ENCODE data around the gene KCNQ5.
A peak's percentile ranks its signal among the peaks of the same experiment; 100 is the strongest.

KCNQ5 gene

GRCh38 chr6:72940265-72940664 is 318.4 kb downstream of the KCNQ5 start (continued):
- TF ChIP-seq ZBTB26 (tag by site-specific recombination; optimal IDR thresholded peaks at IDR 0.05) (no peak), PRDM1 (tag by site-specific recombination; IDR thresholded peaks at IDR 0.05) (no peak), BCL11A (tag by site-specific recombination; IDR thresholded peaks at IDR 0.05; ENCODE audit: low read depth) (no peak), ZBTB20 (tag by site-specific recombination; IDR thresholded peaks at IDR 0.05) (no peak), ZBTB7A (tag by site-specific recombination; IDR thresholded peaks at IDR 0.05; ENCODE audit: low read depth) (no peak), ZFP37 (tag by site-specific recombination; IDR thresholded peaks at IDR 0.05) (no peak), ZNF2 (tag by site-specific recombination; IDR thresholded peaks at IDR 0.05) (no peak), ZNF747 (tag by site-specific recombination; IDR thresholded peaks at IDR 0.05) (no peak), ZFP3 (tag by site-specific recombination; IDR thresholded peaks at IDR 0.05; ENCODE audit: low read depth) (no peak), ZNF280D (tag by site-specific recombination; IDR thresholded peaks at IDR 0.05) (no peak), ZNF302 (tag by site-specific recombination; IDR thresholded peaks at IDR 0.05; ENCODE audit: low read depth) (no peak), ZNF580 (tag by site-specific recombination; IDR thresholded peaks at IDR 0.05) (no peak), ZNF239 (tag by site-specific recombination; IDR thresholded peaks at IDR 0.05) (no peak)

GRCh38 chr6:72941263-72941662 is 319.4 kb downstream of the KCNQ5 start:
- CTCF ChIA-PET: no interaction called here
- POLR2A ChIA-PET: no interaction called here
- peak; percentile 92 for TF ChIP-seq ZNF366 (tag by site-specific recombination; conservative IDR thresholded peaks at IDR 0.05)
- no peak for TF ChIP-seq TCF7L2 (IDR thresholded peaks at IDR 0.05; ENCODE audit: borderline replicate concordance, low read depth, low read length)

GRCh38 chr6:72941751-72942150 is 319.9 kb downstream of the KCNQ5 start:
- TF ChIP-seq ZNF354C (tag by site-specific recombination; IDR thresholded peaks at IDR 0.05; ENCODE audit: borderline replicate concordance, low read depth): no peak
- 0 out of 2 replicates have a peak, but pooled peaks have one; percentile 15 for TF ChIP-seq ZNF692 (tag by site-specific recombination; IDR thresholded peaks at IDR 0.05)
- Histone ChIP-seq H3K9me3 (ENCODE audit: control insufficient read depth, insufficient read depth, low read depth, low read length) (no peaks in the 10 kb centered on the region), H3K36me3 (ENCODE audit: control insufficient read depth in 2 of 2, insufficient read depth in 1 of 2, low read length in 2 of 2) (no peaks in the 10 kb centered on the region), H3K4me3 (ENCODE audit: low read depth, low read length) (no peak overlapping the region), H3K4me1 (ENCODE audit: control insufficient read depth, insufficient read depth, low read length) (no peaks in the 10 kb centered on the region), H3K27ac (ENCODE audit: extremely low read depth, low read depth, low read length) (no peak overlapping the region)
- CTCF ChIA-PET: interaction anchor here (1.0 kb wide), 1 partner anchor 188 kb away, joined by 3 read pairs; no protein-coding TSS in a partner anchor
- POLR2A ChIA-PET: no interaction called here

More at GRCh38 chr6:72941263-72941662, 319.4 kb downstream of the KCNQ5 start:
- H3K36me3 ChIP-seq (ENCODE audit: control insufficient read depth in 2 of 2, insufficient read depth in 1 of 2, low read length in 2 of 2): no peaks in the 10 kb centered on the region
- H3K9me3 ChIP-seq (ENCODE audit: control insufficient read depth, insufficient read depth, low read depth, low read length): no peaks in the 10 kb centered on the region
- H3K4me1 ChIP-seq (ENCODE audit: control insufficient read depth, insufficient read depth, low read length): no peaks in the 10 kb centered on the region
- H3K4me3 ChIP-seq (ENCODE audit: low read depth, low read length): no peak overlapping the region
- H3K27ac ChIP-seq (ENCODE audit: extremely low read depth, low read depth, low read length): no peak overlapping the region

Measured in HEK293 (cell line).